HG02973 (cell line): ENCODE data around the gene PHF24.
A peak's percentile ranks its signal among the peaks of the same experiment; 100 is the strongest.

ENCODE experiments used
- ATAC-seq: cut with Tn5 transposase; IDR thresholded peaks from one replicate; pipeline ENCODE4 v1.9.1; 2021; ENCODE audit warnings: moderate library complexity; ENCODE audit not compliant: unreplicated experiment

Gene PHF24

GRCh38 chr9:34982361-34982760, 24.3 kb downstream of the PHF24 start:
- no peak for ATAC-seq

- peak; percentile 59 for ATAC-seq
Measured at GRCh38 chr9:34983209-34983608, 25.1 kb downstream of the PHF24 start.

- no peak for ATAC-seq
Measured at GRCh38 chr9:34984049-34984448, 26.0 kb downstream of the PHF24 start.

GRCh38 chr9:34985311-34985899, 27.3 kb downstream of the PHF24 start:
- no peak for ATAC-seq

- ATAC-seq, result no peak
Measured at GRCh38 chr9:34986540-34987047, 28.5 kb downstream of the PHF24 start.

GRCh38 chr9:34987160-34987901, 29.2 kb downstream of the PHF24 start:
- ATAC-seq, result no peak

GRCh38 chr9:34988218-34989002, 30.3 kb downstream of the PHF24 start:
- no peak for ATAC-seq

- peak; percentile 82 for ATAC-seq
Measured at GRCh38 chr9:34989003-34989945, 31.2 kb downstream of the PHF24 start, which contains the start of gene DNAJB5. TSS of gene DNAJB5 (plus strand) at chr9:34989745. CDS start at chr9:34990631, 886 bp downstream.

- ATAC-seq, result no peak
Measured at GRCh38 chr9:34989946-34990635, 32.0 kb downstream of the PHF24 start.

- no peak for ATAC-seq
Measured at GRCh38 chr9:34990908-34991606, 33.0 kb downstream of the PHF24 start.

- ATAC-seq, result no peak
Measured at GRCh38 chr9:34991607-34992375, 33.7 kb downstream of the PHF24 start.

GRCh38 chr9:34992376-34992951, 34.4 kb downstream of the PHF24 start:
- ATAC-seq, result no peak

- ATAC-seq, result no peak
Measured at GRCh38 chr9:34993502-34994259, 35.6 kb downstream of the PHF24 start.

GRCh38 chr9:34994260-34994899, 36.3 kb downstream of the PHF24 start:
- no peak for ATAC-seq

GRCh38 chr9:34994900-34995669, 37.0 kb downstream of the PHF24 start:
- ATAC-seq, result no peak

GRCh38 chr9:34995670-34996060, 37.6 kb downstream of the PHF24 start:
- ATAC-seq, result no peak
